Measurements from ENCODE around the gene CLDN14. TPM values are rescaled to one million over a fixed set of nuclear protein-coding genes. Genes with fewer than 3 reads are reported as not detected.

Gene CLDN14
- total RNA-seq, 4 donors from 2014 or later, result 0.20 TPM; not detected in 3

DNA sequence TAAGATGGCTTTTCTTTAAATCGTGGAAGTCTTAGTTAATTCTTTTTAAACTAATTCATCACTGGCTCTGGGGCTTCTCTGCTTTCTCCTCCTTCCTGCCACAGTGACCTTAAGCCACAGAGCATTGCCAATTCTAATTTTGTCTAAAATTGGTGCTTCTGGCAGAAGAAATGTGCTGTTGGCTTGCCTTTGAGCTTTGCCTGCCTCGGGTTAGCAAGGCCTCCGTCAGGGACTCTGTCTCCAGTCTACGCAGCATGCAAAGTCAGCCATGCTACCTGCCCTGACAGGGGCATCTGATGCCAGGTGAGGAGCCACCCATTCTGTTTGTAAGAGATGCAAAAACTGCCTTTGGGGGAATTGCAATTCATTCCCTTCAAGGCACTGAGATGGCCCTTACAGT, 25.2 kb downstream of the CLDN14 start:
- intact Hi-C loops (cut with DNase I; ENCODE audit: low total_unique reads) (no loop called here), in situ Hi-C loops (cut with MboI; ENCODE audit: low sequenced_read_pairs in 4 of 4) (no loop called here)

DNA sequence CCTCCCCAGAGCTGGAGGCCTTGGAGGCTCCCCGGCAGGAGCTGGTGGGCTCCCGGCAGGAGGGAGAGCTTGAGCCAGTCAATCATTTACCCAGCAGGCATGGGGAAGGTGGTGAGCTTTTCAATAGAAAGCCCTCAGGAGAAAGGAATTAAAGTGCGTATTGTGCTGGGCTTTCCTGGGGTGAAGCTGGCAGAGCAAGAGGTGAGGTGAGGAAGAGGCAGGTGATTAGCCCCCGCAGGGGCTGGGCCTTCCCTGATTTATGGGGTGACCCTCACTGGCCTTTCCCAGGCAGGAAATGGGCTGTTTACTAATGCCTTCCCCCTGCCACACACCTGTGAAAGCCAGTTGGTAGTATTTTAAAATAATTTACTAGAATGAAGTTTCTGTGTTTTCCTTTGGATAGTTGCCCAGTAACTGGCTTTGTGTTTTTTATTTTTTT, 25.8 kb downstream of the CLDN14 start:
- Histone ChIP-seq H3K27me3 (no peaks in the 10 kb centered on the region), H3K4me3 (no peak overlapping the region), H3K36me3 (no peaks in the 10 kb centered on the region), H3K4me1 (no peaks in the 10 kb centered on the region), H3K27ac (no peak overlapping the region), H3K9me3 (no peaks in the 10 kb centered on the region)
- TF ChIP-seq POLR2A (IDR thresholded peaks at IDR 0.05), result no peak
- TF ChIP-seq, protein P1, sequence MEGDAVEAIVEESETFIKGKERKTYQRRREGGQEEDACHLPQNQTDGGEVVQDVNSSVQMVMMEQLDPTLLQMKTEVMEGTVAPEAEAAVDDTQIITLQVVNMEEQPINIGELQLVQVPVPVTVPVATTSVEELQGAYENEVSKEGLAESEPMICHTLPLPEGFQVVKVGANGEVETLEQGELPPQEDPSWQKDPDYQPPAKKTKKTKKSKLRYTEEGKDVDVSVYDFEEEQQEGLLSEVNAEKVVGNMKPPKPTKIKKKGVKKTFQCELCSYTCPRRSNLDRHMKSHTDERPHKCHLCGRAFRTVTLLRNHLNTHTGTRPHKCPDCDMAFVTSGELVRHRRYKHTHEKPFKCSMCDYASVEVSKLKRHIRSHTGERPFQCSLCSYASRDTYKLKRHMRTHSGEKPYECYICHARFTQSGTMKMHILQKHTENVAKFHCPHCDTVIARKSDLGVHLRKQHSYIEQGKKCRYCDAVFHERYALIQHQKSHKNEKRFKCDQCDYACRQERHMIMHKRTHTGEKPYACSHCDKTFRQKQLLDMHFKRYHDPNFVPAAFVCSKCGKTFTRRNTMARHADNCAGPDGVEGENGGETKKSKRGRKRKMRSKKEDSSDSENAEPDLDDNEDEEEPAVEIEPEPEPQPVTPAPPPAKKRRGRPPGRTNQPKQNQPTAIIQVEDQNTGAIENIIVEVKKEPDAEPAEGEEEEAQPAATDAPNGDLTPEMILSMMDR (IDR thresholded peaks at IDR 0.05 in 4 of 5, conservative IDR thresholded peaks at IDR 0.05 in 1 of 5), result no peak
- in situ Hi-C loops (cut with MboI; ENCODE audit: low sequenced_read_pairs in 4 of 4) (no loop called here), intact Hi-C loops (cut with DNase I; ENCODE audit: low total_unique reads) (no loop called here)
- no peak for ATAC-seq
- DNase-seq, result no peak

More for the DNA sequence above, 25.2 kb downstream of the CLDN14 start:
- ATAC-seq (no peak), DNase-seq (no peak)
- H3K27ac ChIP-seq, result no peak overlapping the region
- no peak overlapping the region for H3K4me3 ChIP-seq
- no peaks in the 10 kb centered on the region for H3K9me3 ChIP-seq
- no peaks in the 10 kb centered on the region for H3K36me3 ChIP-seq
- TF ChIP-seq, protein P1 (IDR thresholded peaks at IDR 0.05 in 4 of 5, conservative IDR thresholded peaks at IDR 0.05 in 1 of 5), result no peak
- TF ChIP-seq POLR2A (IDR thresholded peaks at IDR 0.05), result no peak
- H3K4me1 ChIP-seq, result no peaks in the 10 kb centered on the region
- no peaks in the 10 kb centered on the region for H3K27me3 ChIP-seq

DNA sequence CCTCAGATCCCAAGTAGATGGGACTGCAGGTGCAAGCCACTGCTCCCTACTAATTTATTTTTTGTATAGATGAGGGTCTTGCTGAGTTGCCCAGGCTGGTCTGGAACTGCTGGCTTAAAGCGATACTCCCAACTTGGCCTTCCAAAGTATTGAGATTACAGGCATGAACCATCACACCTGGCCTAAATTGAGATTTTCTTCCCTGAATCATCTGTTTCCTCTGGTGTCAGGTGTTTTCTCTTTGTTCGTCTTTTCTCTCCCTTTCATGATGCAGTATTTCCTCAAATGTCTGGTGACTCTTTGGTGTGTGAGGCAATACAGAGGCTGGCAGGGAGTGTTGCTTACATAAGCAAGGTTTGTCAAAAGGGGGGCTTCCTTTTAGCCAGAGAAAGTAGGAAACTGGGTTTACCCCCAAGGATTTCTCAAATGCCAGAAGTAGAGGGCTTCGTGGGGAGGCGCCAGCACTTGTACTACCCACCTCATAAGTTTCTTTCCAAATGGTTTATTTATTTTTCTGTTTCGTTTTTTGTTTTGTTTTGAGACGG, 27.6 kb downstream of the CLDN14 start:
- Histone ChIP-seq H3K9me3 (no peaks in the 10 kb centered on the region), H3K36me3 (no peaks in the 10 kb centered on the region), H3K4me3 (no peak overlapping the region), H3K27me3 (no peaks in the 10 kb centered on the region), H3K27ac (no peak overlapping the region), H3K4me1 (no peaks in the 10 kb centered on the region)
- intact Hi-C loops (cut with DNase I; ENCODE audit: low total_unique reads) (no loop called here), in situ Hi-C loops (cut with MboI; ENCODE audit: low sequenced_read_pairs in 4 of 4) (no loop called here)
- DNase-seq (no peak), ATAC-seq (no peak)
- TF ChIP-seq, protein P1 (IDR thresholded peaks at IDR 0.05 in 4 of 5, conservative IDR thresholded peaks at IDR 0.05 in 1 of 5), result no peak
- no peak for TF ChIP-seq POLR2A (IDR thresholded peaks at IDR 0.05)

DNA sequence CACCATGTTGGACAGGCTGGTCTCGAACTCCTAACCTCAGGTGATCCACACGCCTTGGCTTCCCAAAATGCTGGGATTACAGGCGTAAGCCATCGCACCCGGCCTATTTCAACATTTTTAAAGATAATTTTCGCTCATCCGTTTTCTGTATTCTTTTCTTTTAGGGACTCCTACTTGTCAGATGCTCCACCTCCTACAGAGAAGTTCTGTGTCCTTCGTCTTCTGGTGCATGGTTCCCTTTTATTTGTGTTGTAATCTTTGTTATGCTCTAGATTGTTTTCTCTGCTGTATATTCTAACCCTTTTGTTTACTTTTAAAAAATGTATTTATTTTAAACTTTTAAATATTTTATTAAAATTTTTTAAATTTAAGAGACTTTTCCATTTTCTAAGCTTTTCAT, 28.4 kb downstream of the CLDN14 start:
- no peaks in the 10 kb centered on the region for H3K36me3 ChIP-seq
- no peak overlapping the region for H3K4me3 ChIP-seq
- H3K27ac ChIP-seq, result no peak overlapping the region
- intact Hi-C loops (cut with DNase I; ENCODE audit: low total_unique reads), result no loop called here
- H3K27me3 ChIP-seq, result no peaks in the 10 kb centered on the region
- H3K4me1 ChIP-seq, result no peaks in the 10 kb centered on the region
- H3K9me3 ChIP-seq, result no peaks in the 10 kb centered on the region
- no peak for DNase-seq
- no peak for ATAC-seq
- in situ Hi-C loops (cut with MboI; ENCODE audit: low sequenced_read_pairs in 4 of 4), result no loop called here
- TF ChIP-seq, protein P1 (IDR thresholded peaks at IDR 0.05 in 4 of 5, conservative IDR thresholded peaks at IDR 0.05 in 1 of 5), result no peak
- no peak for TF ChIP-seq POLR2A (IDR thresholded peaks at IDR 0.05)

DNA sequence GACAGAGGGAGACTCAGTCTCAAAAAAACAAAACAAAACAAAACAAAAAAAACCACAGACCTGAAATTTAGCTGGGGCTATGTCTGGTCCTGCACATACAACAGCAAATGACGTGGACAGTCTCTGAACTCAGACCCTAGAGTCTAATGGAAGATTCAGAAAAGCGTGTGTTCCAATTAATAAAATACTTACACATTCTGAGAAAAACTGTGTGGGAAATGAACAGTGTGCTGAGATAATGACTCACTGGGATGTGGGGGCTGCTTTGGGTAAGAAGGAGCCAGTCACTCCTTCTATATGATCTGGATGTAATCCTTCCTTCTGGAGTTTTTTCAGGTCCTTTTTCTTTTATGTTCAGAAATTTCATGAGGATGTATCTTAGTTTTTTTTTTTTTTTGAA, 29.4 kb downstream of the CLDN14 start:
- no peak for DNase-seq
- intact Hi-C loops (cut with DNase I; ENCODE audit: low total_unique reads), result no loop called here
- no peak for ATAC-seq

More for the DNA sequence above, 29.4 kb downstream of the CLDN14 start:
- Histone ChIP-seq H3K27ac (no peak overlapping the region), H3K27me3 (no peaks in the 10 kb centered on the region), H3K36me3 (no peaks in the 10 kb centered on the region), H3K4me1 (no peaks in the 10 kb centered on the region), H3K4me3 (no peak overlapping the region), H3K9me3 (no peaks in the 10 kb centered on the region)
- in situ Hi-C loops (cut with MboI; ENCODE audit: low sequenced_read_pairs in 4 of 4), result no loop called here
- TF ChIP-seq, protein P1 (IDR thresholded peaks at IDR 0.05 in 4 of 5, conservative IDR thresholded peaks at IDR 0.05 in 1 of 5), result no peak
- TF ChIP-seq POLR2A (IDR thresholded peaks at IDR 0.05), result no peak

Data from gastrocnemius medialis (tissue), 4 donors.